Mucosa of stomach (tissue), 1 donor: ENCODE measurements around the gene TMEM92.

Experiments used
- H3K27me3 ChIP-seq: one replicate; pipeline ENCODE4 v1.7.0; 2013; ENCODE audit warnings: mild to moderate bottlenecking, low read length; ENCODE audit not compliant: control insufficient read depth, insufficient read depth
- H3K36me3 ChIP-seq: one replicate; pipeline ENCODE4 v1.7.0; 2013; ENCODE audit warnings: low read length; ENCODE audit not compliant: control insufficient read depth, insufficient read depth
- H3K4me1 ChIP-seq: one replicate; pipeline ENCODE4 v1.7.0; 2013; ENCODE audit warnings: mild to moderate bottlenecking, low read length; ENCODE audit not compliant: control insufficient read depth, insufficient read depth
- H3K4me3 ChIP-seq: one replicate; pipeline ENCODE4 v1.7.0; 2013; ENCODE audit warnings: low read length
- H3K9ac ChIP-seq: one replicate; pipeline ENCODE4 v1.7.0; 2013; ENCODE audit warnings: mild to moderate bottlenecking, low read length, moderate library complexity
- H3K9me3 ChIP-seq: one replicate; pipeline ENCODE4 v1.7.0; 2013; ENCODE audit warnings: mild to moderate bottlenecking, low read length, moderate library complexity; ENCODE audit not compliant: control insufficient read depth
- donor health status: Pancreatic carcinoma.

TMEM92 gene

GRCh38 chr17:50255766-50256635 lies 18.3 kb upstream of the TMEM92 start:
- no peaks in the 10 kb centered on the region for H3K4me1 ChIP-seq
- H3K36me3 ChIP-seq = no peaks in the 10 kb centered on the region
- no peak overlapping the region for H3K4me3 ChIP-seq
- H3K9me3 ChIP-seq = no peaks in the 10 kb centered on the region
- peaks cover 2% of the 10 kb centered on the region for H3K27me3 ChIP-seq
- no peak overlapping the region for H3K9ac ChIP-seq

- Histone ChIP-seq H3K4me3 (no peak overlapping the region), H3K36me3 (no peaks in the 10 kb centered on the region), H3K27me3 (peaks cover 2% of the 10 kb centered on the region), H3K9ac (no peak overlapping the region), H3K4me1 (no peaks in the 10 kb centered on the region), H3K9me3 (no peaks in the 10 kb centered on the region)
Observed at GRCh38 chr17:50256826-50257618, 17.2 kb upstream of the TMEM92 start.

GRCh38 chr17:50257676-50258224 lies 16.5 kb upstream of the TMEM92 start:
- Histone ChIP-seq H3K9ac (no peak overlapping the region), H3K4me1 (no peaks in the 10 kb centered on the region), H3K9me3 (no peaks in the 10 kb centered on the region), H3K27me3 (peaks cover 3% of the 10 kb centered on the region), H3K4me3 (no peak overlapping the region), H3K36me3 (no peaks in the 10 kb centered on the region)

- Histone ChIP-seq H3K9ac (no peak overlapping the region), H3K4me1 (no peaks in the 10 kb centered on the region), H3K27me3 (peaks cover 8% of the 10 kb centered on the region), H3K36me3 (no peaks in the 10 kb centered on the region), H3K4me3 (no peak overlapping the region), H3K9me3 (no peaks in the 10 kb centered on the region)
Observed at GRCh38 chr17:50258647-50259476, 15.4 kb upstream of the TMEM92 start.

- peaks cover 8% of the 10 kb centered on the region for H3K27me3 ChIP-seq
- H3K9me3 ChIP-seq = no peaks in the 10 kb centered on the region
- no peaks in the 10 kb centered on the region for H3K36me3 ChIP-seq
- H3K4me3 ChIP-seq = no peak overlapping the region
- no peak overlapping the region for H3K9ac ChIP-seq
- no peaks in the 10 kb centered on the region for H3K4me1 ChIP-seq
Observed at GRCh38 chr17:50259477-50260324, 14.6 kb upstream of the TMEM92 start.

- Histone ChIP-seq H3K4me1 (no peaks in the 10 kb centered on the region), H3K9ac (no peak overlapping the region), H3K9me3 (no peaks in the 10 kb centered on the region), H3K27me3 (peaks cover 8% of the 10 kb centered on the region), H3K36me3 (no peaks in the 10 kb centered on the region), H3K4me3 (no peak overlapping the region)
Observed at GRCh38 chr17:50260501-50260911, 13.8 kb upstream of the TMEM92 start.

- peaks cover 8% of the 10 kb centered on the region for H3K27me3 ChIP-seq
- peaks cover 5% of the 10 kb centered on the region for H3K4me1 ChIP-seq
- no peaks in the 10 kb centered on the region for H3K36me3 ChIP-seq
Observed at GRCh38 chr17:50261051-50261915, 13.0 kb upstream of the TMEM92 start.

GRCh38 chr17:50262001-50262794 lies 12.1 kb upstream of the TMEM92 start:
- Histone ChIP-seq H3K4me3 (no peak overlapping the region), H3K4me1 (peaks cover 14% of the 10 kb centered on the region), H3K9ac (no peak overlapping the region), H3K27me3 (peaks cover 8% of the 10 kb centered on the region), H3K36me3 (no peaks in the 10 kb centered on the region), H3K9me3 (no peaks in the 10 kb centered on the region)

More at GRCh38 chr17:50261051-50261915, 13.0 kb upstream of the TMEM92 start:
- Histone ChIP-seq H3K4me3 (no peak overlapping the region), H3K9me3 (no peaks in the 10 kb centered on the region), H3K9ac (no peak overlapping the region)

GRCh38 chr17:50263331-50264262 lies 10.7 kb upstream of the TMEM92 start:
- peaks cover 15% of the 10 kb centered on the region for H3K4me1 ChIP-seq
- H3K27me3 ChIP-seq = peaks cover 8% of the 10 kb centered on the region
- no peaks in the 10 kb centered on the region for H3K36me3 ChIP-seq
- no peak overlapping the region for H3K4me3 ChIP-seq
- H3K9me3 ChIP-seq = no peaks in the 10 kb centered on the region
- no peak overlapping the region for H3K9ac ChIP-seq
